ENCODE data around the gene LMNA. TPM values are rescaled to one million over a fixed set of nuclear protein-coding genes. Genes with fewer than 3 reads are reported as not detected.
A peak's percentile ranks its signal among the peaks of the same experiment; 100 is the strongest.

LMNA gene
- total and polyA plus RNA-seq, 11 donors, result 223 to 396 (median 273) TPM

DNA sequence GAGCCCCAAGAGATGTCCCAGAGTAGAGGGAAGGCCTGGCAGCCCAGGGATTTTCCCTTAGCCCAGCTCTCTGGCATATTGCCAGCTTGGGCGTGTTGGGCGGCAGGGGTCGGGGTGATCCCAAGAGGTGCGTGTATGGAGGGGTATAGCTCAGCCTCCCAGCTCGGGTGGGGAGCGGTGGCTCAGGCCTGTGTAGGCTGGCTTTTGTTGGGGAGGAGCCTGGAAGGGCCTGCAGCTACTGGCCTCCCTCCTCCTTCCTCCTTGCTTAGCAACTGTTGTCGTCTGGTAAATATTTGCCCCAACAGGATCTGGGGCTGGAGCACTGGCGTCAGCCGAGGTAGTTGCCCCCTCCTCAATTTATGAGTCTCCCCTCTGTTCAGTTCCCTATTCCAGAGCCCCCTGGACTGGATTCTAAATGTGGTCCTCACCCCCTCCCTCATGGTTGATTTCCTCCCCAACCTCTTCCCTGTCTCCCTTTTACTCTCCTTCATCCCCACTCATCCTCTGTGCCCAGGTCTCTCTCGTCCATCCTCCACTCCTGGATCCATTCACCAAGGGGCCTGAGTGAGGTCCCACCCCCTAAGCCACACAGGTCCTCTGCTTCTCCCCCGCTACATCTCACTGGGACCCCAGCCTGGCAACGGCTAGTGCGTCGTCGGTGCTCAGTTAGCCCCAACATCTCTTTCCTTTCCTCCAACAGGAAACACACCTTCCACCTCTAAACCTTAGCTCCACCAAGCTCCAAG lies 10.3 kb upstream of the LMNA start:
- peak; percentile 63 to 74 (median 69) for ATAC-seq
- Histone ChIP-seq H3K4me1 (peaks cover 24 to 89% (median 62%) of the 10 kb centered on the region in 12 donors), H3K27me3 (no peaks in the 10 kb centered on the region), H3K36me3 (no peaks in the 10 kb centered on the region), H3K4me3 (peak overlapping the region in 4 of 12 donors; percentile 10 to 32 (median 26)), H3K27ac (peak overlapping the region; percentile 91 to 99 (median 96)), H3K9me3 (no peaks in the 10 kb centered on the region)
- TF ChIP-seq, protein P1, sequence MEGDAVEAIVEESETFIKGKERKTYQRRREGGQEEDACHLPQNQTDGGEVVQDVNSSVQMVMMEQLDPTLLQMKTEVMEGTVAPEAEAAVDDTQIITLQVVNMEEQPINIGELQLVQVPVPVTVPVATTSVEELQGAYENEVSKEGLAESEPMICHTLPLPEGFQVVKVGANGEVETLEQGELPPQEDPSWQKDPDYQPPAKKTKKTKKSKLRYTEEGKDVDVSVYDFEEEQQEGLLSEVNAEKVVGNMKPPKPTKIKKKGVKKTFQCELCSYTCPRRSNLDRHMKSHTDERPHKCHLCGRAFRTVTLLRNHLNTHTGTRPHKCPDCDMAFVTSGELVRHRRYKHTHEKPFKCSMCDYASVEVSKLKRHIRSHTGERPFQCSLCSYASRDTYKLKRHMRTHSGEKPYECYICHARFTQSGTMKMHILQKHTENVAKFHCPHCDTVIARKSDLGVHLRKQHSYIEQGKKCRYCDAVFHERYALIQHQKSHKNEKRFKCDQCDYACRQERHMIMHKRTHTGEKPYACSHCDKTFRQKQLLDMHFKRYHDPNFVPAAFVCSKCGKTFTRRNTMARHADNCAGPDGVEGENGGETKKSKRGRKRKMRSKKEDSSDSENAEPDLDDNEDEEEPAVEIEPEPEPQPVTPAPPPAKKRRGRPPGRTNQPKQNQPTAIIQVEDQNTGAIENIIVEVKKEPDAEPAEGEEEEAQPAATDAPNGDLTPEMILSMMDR (IDR thresholded peaks at IDR 0.05), result no peak
- no peak for TF ChIP-seq POLR2A (IDR thresholded peaks at IDR 0.05)
- WGBS, 4 donors, result 28 to 35% (median 33%) methylated on average over 12 to 15 of the region's 15 CpGs
- intact Hi-C loops (cut with DNase I), result loop anchor here in 1 of 10 donors (2.0 kb wide), 1 partner anchor 23 kb away; no protein-coding TSS in a partner anchor
- DNase-seq, result peak; percentile 78 to 87 (median 83)

DNA sequence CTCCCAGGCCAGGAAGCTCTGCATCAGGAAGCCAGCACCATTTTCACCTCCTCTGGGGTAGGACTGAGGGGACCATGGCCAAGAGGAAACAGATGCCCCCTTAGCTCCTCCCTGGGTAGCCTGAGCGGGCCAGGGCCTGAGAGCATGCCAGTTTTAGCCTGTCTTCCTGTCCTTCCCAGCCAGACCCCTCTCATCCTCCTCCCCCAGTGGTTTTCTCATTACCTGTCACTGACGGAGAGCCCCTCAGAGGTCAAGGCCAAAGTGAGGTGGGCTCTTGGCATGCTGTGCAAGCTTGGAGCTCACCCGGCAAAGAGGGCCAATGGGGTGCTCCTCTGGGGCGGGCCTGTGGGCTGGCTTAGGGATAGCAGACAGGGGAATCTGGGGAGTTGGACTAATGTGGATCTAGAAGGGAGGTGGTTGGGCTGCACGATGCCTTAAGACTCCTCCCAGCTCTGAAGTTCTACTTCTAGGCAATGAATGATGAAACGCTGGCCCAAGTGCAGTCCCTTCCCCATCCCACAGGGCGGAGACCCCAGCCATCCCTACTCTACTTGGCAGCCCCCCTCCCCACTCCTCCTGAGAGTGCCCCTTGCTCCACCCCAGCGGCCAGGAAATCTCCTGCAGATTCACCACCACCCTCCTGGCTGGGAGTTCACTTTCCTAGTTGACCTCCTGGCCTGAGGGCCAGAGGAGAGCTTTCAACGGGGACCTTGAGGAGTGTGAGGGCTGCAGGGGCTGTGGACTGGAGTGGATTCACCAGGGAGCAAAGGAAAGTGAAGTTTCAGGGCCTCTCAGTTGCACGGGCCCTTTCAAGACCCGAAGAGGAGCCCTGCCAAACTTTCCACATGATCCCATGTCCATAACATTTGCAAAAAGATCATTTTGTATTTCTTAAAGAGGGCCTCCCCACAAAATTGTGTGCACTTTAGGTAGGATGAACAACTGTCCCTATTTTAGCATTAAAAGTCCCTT lies 9.4 kb upstream of the LMNA start:
- ATAC-seq, result no peak
- TF ChIP-seq, protein P1 (IDR thresholded peaks at IDR 0.05), result no peak
- no peak for TF ChIP-seq POLR2A (IDR thresholded peaks at IDR 0.05)
- no peaks in the 10 kb centered on the region for H3K27me3 ChIP-seq
- peaks cover 24 to 86% (median 62%) of the 10 kb centered on the region in 12 donors for H3K4me1 ChIP-seq
- intact Hi-C loops (cut with DNase I), result loop anchor here in 1 of 10 donors (2.0 kb wide), 1 partner anchor 22 kb away; no protein-coding TSS in a partner anchor
- WGBS, 4 donors, result 53 to 66% (median 61%) methylated on average over 11 of the region's 11 CpGs
- peak overlapping the region; percentile 91 to 99 (median 96) for H3K27ac ChIP-seq
- H3K36me3 ChIP-seq, result no peaks in the 10 kb centered on the region
- peak overlapping the region in 8 of 12 donors; percentile 37 to 53 (median 48) for H3K4me3 ChIP-seq
- H3K9me3 ChIP-seq, result no peaks in the 10 kb centered on the region
- no peak for DNase-seq

DNA sequence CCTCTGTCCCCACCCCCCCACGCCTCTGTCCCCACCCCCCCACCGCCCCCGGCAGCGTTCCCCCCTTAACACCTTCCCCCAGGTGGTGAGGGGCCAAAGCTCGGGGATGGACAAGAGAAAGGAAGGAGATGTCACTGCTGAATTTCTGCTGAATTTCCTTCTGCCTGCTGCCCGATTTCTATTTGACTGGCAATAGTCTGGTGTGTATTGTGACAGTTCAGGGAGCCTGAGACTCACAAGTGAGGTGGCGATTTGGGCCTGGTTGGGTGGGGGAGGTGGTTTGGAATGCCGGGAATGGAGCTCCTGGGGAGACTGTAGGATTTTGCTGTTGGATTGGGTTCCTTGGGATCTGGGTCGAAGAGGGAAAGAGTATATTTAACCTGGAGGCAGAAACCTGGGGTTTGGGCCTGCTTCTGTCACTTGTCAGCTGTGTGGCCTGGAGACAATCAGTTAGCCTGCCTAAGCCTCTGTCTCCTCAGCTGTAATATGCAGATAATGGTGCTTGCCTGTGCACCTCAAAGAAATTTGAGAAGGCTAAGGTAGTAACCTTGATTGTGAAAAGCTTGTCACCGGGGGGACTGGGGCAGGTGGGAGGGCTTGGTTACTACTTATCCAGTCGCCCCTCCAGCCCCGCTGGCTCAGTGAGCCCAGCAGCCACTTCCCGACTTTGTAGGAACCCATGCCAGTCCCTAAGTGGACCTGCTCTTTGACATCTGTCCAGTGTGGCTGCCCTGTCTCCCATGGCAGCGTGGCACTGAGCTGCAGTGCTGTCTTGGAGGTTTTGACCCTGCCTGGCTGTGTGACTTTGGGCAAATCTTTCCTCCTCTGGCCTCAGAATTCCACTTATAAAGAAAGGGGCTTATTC lies 7.7 kb upstream of the LMNA start:
- H3K27ac ChIP-seq, result peak overlapping the region; percentile 91 to 99 (median 96)
- H3K9me3 ChIP-seq, result no peaks in the 10 kb centered on the region
- H3K4me3 ChIP-seq, result peak overlapping the region in 10 of 12 donors; percentile 13 to 53 (median 46)
- no peaks in the 10 kb centered on the region for H3K36me3 ChIP-seq
- intact Hi-C loops (cut with DNase I), result loop anchor here in 1 of 10 donors (2.0 kb wide), 1 partner anchor 18 kb away; no protein-coding TSS in a partner anchor
- H3K4me1 ChIP-seq, result peaks cover 24 to 69% (median 53%) of the 10 kb centered on the region in 12 donors
- peak in 2 of 5 donors; percentile 28 to 71 for DNase-seq
- WGBS, 4 donors, result 28 to 34% (median 30%) methylated on average over 11 to 14 of the region's 14 CpGs
- H3K27me3 ChIP-seq, result no peaks in the 10 kb centered on the region
- ATAC-seq, result peak in 3 of 4 donors; percentile 1 to 37 (median 16)
- TF ChIP-seq, protein P1 (IDR thresholded peaks at IDR 0.05), result no peak
